GM12878 (cell line): ENCODE data around the gene NTN1. TPM values are rescaled to one million over a fixed set of nuclear protein-coding genes. Genes with fewer than 3 reads are reported as not detected.

ENCODE experiments used
- ATAC-seq: fragments of 200-7000 bp; cut with Tn5 transposase; 3 replicates; pipeline ENCODE4 v1.9.1; 2020; ENCODE audit warnings: mild to moderate bottlenecking, moderate library complexity
- BruUV-seq: library from RNA; stranded (reverse); fragments of 400-500 nt; replicated peaks from 2 replicates; lab custom pipeline; 2021; lab: Mats Ljungman, UMichigan
- CTCF ChIA-PET: fragments of 300-600 bp; sonication (Branson Sonifier 250); formaldehyde crosslinking; extraction: SDS; loops from one replicate; lab custom pipeline; 2021; ENCODE audit warnings: inconsistent platforms; lab: Yijun Ruan, JAX
- POLR2A ChIA-PET: fragments of 350-600 bp; formaldehyde crosslinking; extraction: SDS; loops from one replicate; lab custom pipeline; 2021; ENCODE audit warnings: inconsistent platforms; lab: Charles Lee
- RAD21 ChIA-PET: fragments of 300-600 bp; sonication (Branson Sonifier 250); formaldehyde crosslinking; loops from one replicate; lab custom pipeline; 2023; ENCODE audit warnings: antibody characterized with exemption; ENCODE audit not compliant: unreplicated experiment; lab: Charles Lee
- SMC1A ChIA-PET: fragments of 300-600 bp; sonication (Branson Sonifier 250); formaldehyde crosslinking; loops from one replicate; lab custom pipeline; 2023; ENCODE audit not compliant: unreplicated experiment, uncharacterized antibody; lab: Charles Lee
- DNase-seq: peaks from one replicate; pipeline ENCODE4 v3.0.0-alpha.2; 2011; ENCODE audit warnings: low read depth, low spot score
- FAIRE-seq: peaks from 3 replicates; lab custom pipeline; 2011; peaks lifted over from hg19 to GRCh38; lab: Jason Lieb, UNC
- H2AFZ ChIP-seq: 2 replicates; pipeline ENCODE4 v1.6.0; 2011; ENCODE audit warnings: low read depth, low read length, control low read depth; ENCODE audit not compliant: control insufficient read depth
- H3K27ac ChIP-seq: 2 replicates; pipeline ENCODE4 v1.5.1; 2011; ENCODE audit warnings: control low read depth; ENCODE audit not compliant: control insufficient read depth, insufficient read depth
- H3K27me3 ChIP-seq, 2 experiments: replicated peaks in 1 of 2; 2 replicates each; pipeline versions ENCODE4 v1.6.0 to v1.6.1; 2011; ENCODE audit warnings: low read length in 1 of 2; ENCODE audit not compliant: control insufficient read depth in 2 of 2, insufficient read depth in 2 of 2
- H3K36me3 ChIP-seq, 2 experiments: 2 replicates each; pipeline ENCODE4 v1.5.1; 2011; ENCODE audit warnings: low read length in 1 of 2; ENCODE audit not compliant: control insufficient read depth in 2 of 2, insufficient read depth in 2 of 2
- H3K4me1 ChIP-seq: 2 replicates; pipeline ENCODE4 v1.6.1; 2011; ENCODE audit warnings: mild to moderate bottlenecking, low read length, moderate library complexity, mixed read lengths; ENCODE audit not compliant: control insufficient read depth, insufficient read depth
- H3K4me2 ChIP-seq: 2 replicates; pipeline ENCODE4 v1.6.0; 2011; ENCODE audit warnings: control low read depth; ENCODE audit not compliant: control insufficient read depth, insufficient read depth
- H3K4me3 ChIP-seq: fragments of 200-600 bp; sonication (generic); 2 replicates; pipeline ENCODE4 v1.5.1; 2016
- H3K79me2 ChIP-seq: 2 replicates; pipeline ENCODE4 v1.6.0; 2011; ENCODE audit warnings: low read length; ENCODE audit not compliant: control insufficient read depth, insufficient read depth
- H3K9ac ChIP-seq: 2 replicates; pipeline ENCODE4 v1.8.0; 2011; ENCODE audit warnings: low read length, control low read depth, mixed read lengths; ENCODE audit not compliant: control insufficient read depth, insufficient read depth
- H3K9me3 ChIP-seq: replicated peaks from 3 replicates; pipeline ENCODE4 v1.5.1; 2011; ENCODE audit warnings: mild to moderate bottlenecking, low read length; ENCODE audit not compliant: control insufficient read depth, insufficient read depth
- H4K20me1 ChIP-seq: 2 replicates; pipeline ENCODE4 v1.6.0; 2011; ENCODE audit not compliant: control insufficient read depth, insufficient read depth
- BCL11A ChIP-seq: IDR thresholded peaks from 2 replicates; pipeline ENCODE4 v1.6.1; 2011; ENCODE audit warnings: low read depth, low read length
- CREB1 ChIP-seq: IDR thresholded peaks from 2 replicates; pipeline ENCODE4 v1.6.1; 2012; ENCODE audit warnings: low read depth, mild to moderate bottlenecking, inconsistent platforms
- GABPA ChIP-seq: IDR thresholded peaks from 2 replicates; pipeline ENCODE4 v1.6.1; 2014; ENCODE audit warnings: antibody characterized with exemption, low read depth, mild to moderate bottlenecking, inconsistent platforms
- MEF2B ChIP-seq: fragments of 450-650 bp; IDR thresholded peaks from 2 replicates; pipeline ENCODE4 v1.6.1; 2018; ENCODE audit warnings: mild to moderate bottlenecking, moderate library complexity; ENCODE audit not compliant: partially characterized antibody, poor library complexity, severe bottlenecking
- POU2F2 ChIP-seq: IDR thresholded peaks from 3 replicates; pipeline ENCODE4 v1.6.1; 2011; ENCODE audit warnings: low read depth, mild to moderate bottlenecking, low read length, borderline replicate concordance
- TCF3 ChIP-seq: IDR thresholded peaks from 2 replicates; pipeline ENCODE4 v1.6.1; 2012; ENCODE audit warnings: low read depth, mild to moderate bottlenecking, low read length, borderline replicate concordance; ENCODE audit not compliant: insufficient read depth
- WGBS: methylation state at CpG from one replicate; pipeline ENCODE4 v1.1.6; 2016; ENCODE audit warnings: low lambda C conversion rate; ENCODE audit not compliant: insufficient replicate concordance, insufficient coverage; ENCODE audit errors: missing lambda C conversion rate; 5-methylcytosine and 5-hydroxymethylcytosine counted together
- in situ Hi-C: fragments of 300-500 bp; cut with MboI; formaldehyde crosslinking; loops from 9 replicates; pipeline ENCODE4 v1.14.3; 2018; ENCODE audit warnings: mixed read lengths
- intact Hi-C: fragments of 100-400 bp; cut with micrococcal nuclease; formaldehyde crosslinking; loops from one replicate; pipeline ENCODE4 v1.14.2; 2022; ENCODE audit not compliant: unreplicated experiment
- polyA plus RNA-seq, 11 experiments: library from polyadenylated mRNA; depleted of rRNA in 4 of 11; unstranded in 6 of 11; stranded (reverse) in 5 of 11; fragments of >200 nt; fragmentation: Nextera tagmentation in 4 of 11; fragmentation: Illumina TruSeq in 1 of 11; extraction: Ambion mirVana in 4 of 11; extraction: Trizol in 1 of 11; gene quantifications; 1 replicate in 1 of 11; 2 replicates in 10 of 11; pipeline versions ENCODE4 v1.2.1 to v1.2.3, GENCODE V29; 2011 to 2016; ENCODE audit warnings: inconsistent platforms in 2 of 11, missing spikeins in 2 of 11, low read depth in 1 of 11
- total RNA-seq, 4 experiments: library from RNA; depleted of rRNA in 3 of 4; stranded (reverse); fragments of >200 nt in 3 of 4; fragmentation: Illumina TruSeq in 1 of 4; extraction: Trizol in 1 of 4; gene quantifications; 2 replicates each; pipeline versions ENCODE4 v1.2.1 to v1.2.3, GENCODE V29; 2013 to 2021
- TF ChIP-seq, protein P1 (sequence below): fragments of 150-350 bp; IDR thresholded peaks from 2 replicates; pipeline ENCODE4 v1.6.1; 2016; ENCODE audit warnings: low read depth, low read length
- TF ChIP-seq, protein P2 (sequence below): IDR thresholded peaks from 2 replicates; pipeline ENCODE4 v1.6.1; 2012; ENCODE audit warnings: low read length, inconsistent platforms
- TF ChIP-seq, protein P3 (sequence below): IDR thresholded peaks from 2 replicates; pipeline ENCODE4 v1.6.1; 2012; ENCODE audit warnings: low read depth, low read length, improper control_type of control experiment

NTN1 gene
- total and polyA plus RNA-seq, 10 of the 15 experiments (the other 5 are each of a cell fraction or from before 2014, with no cell fraction given) = 0.02 to 0.89 (median 0.35) TPM

DNA sequence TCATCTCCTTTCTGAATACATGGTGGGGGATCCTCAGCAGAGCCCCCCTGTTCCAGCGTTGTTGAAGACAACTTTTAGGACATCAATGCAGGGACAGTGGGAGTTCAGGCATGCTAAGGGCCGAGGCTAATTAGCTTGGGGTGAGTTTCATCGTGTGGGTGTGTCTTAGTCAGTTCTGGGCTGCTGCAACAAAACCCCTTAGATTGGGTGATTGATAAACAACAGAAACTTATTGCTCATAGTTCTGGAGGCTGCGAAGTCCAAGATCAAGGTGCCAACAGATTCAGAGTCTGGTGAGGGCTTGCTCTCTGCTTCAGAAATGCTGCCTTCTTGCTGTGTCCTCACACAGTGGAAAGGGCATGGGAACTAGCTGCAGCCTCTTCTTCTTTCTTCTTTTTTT lies 214.0 kb downstream of the NTN1 start:
- intact Hi-C loops = no loop called here
- CTCF ChIA-PET = interaction anchor here (0.6 kb wide), 1 partner anchor 78 kb away, joined by 3 read pairs; no protein-coding TSS in a partner anchor
- ATAC-seq = no peak
- no peak overlapping the region for H2AFZ ChIP-seq
- no TSS peak for BruUV-seq
- no peak for TF ChIP-seq TCF3
- TF ChIP-seq, protein P1, sequence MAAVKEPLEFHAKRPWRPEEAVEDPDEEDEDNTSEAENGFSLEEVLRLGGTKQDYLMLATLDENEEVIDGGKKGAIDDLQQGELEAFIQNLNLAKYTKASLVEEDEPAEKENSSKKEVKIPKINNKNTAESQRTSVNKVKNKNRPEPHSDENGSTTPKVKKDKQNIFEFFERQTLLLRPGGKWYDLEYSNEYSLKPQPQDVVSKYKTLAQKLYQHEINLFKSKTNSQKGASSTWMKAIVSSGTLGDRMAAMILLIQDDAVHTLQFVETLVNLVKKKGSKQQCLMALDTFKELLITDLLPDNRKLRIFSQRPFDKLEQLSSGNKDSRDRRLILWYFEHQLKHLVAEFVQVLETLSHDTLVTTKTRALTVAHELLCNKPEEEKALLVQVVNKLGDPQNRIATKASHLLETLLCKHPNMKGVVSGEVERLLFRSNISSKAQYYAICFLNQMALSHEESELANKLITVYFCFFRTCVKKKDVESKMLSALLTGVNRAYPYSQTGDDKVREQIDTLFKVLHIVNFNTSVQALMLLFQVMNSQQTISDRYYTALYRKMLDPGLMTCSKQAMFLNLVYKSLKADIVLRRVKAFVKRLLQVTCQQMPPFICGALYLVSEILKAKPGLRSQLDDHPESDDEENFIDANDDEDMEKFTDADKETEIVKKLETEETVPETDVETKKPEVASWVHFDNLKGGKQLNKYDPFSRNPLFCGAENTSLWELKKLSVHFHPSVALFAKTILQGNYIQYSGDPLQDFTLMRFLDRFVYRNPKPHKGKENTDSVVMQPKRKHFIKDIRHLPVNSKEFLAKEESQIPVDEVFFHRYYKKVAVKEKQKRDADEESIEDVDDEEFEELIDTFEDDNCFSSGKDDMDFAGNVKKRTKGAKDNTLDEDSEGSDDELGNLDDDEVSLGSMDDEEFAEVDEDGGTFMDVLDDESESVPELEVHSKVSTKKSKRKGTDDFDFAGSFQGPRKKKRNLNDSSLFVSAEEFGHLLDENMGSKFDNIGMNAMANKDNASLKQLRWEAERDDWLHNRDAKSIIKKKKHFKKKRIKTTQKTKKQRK = no peak
- TF ChIP-seq, protein P2, sequence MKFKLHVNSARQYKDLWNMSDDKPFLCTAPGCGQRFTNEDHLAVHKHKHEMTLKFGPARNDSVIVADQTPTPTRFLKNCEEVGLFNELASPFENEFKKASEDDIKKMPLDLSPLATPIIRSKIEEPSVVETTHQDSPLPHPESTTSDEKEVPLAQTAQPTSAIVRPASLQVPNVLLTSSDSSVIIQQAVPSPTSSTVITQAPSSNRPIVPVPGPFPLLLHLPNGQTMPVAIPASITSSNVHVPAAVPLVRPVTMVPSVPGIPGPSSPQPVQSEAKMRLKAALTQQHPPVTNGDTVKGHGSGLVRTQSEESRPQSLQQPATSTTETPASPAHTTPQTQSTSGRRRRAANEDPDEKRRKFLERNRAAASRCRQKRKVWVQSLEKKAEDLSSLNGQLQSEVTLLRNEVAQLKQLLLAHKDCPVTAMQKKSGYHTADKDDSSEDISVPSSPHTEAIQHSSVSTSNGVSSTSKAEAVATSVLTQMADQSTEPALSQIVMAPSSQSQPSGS = no peak
- no peak for TF ChIP-seq POU2F2
- TF ChIP-seq, protein P3, sequence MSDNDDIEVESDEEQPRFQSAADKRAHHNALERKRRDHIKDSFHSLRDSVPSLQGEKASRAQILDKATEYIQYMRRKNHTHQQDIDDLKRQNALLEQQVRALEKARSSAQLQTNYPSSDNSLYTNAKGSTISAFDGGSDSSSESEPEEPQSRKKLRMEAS = no peak
- no peak for TF ChIP-seq GABPA
- no peak for TF ChIP-seq CREB1
- no peak for TF ChIP-seq MEF2B
- no peak for TF ChIP-seq BCL11A
- TF ChIP-seq, all 136 proteins: peak for 0
- Histone ChIP-seq H3K9ac (no peak overlapping the region), H3K36me3 (no peaks in the 10 kb centered on the region), H3K9me3 (no peaks in the 10 kb centered on the region), H3K79me2 (no peaks in the 10 kb centered on the region), H3K4me2 (no peak overlapping the region), H3K27me3 (peaks cover 0 to 6% of the 10 kb centered on the region in 2 experiments; a peak in 1 of 4 replicates), H3K4me1 (peaks cover 7% of the 10 kb centered on the region; the same call in 1 of the 2 replicates), H3K27ac (no peak overlapping the region), H3K4me3 (no peak overlapping the region), H4K20me1 (0 out of 2 replicates have a peak, but pooled peaks cover 2% of the 10 kb centered on the region)
- ChIA-PET SMC1A (no interaction called here), RAD21 (no interaction called here), POLR2A (no interaction called here)
- in situ Hi-C loops = no loop called here
- no peak for DNase-seq
- WGBS = 27% methylated on average over 4 of the region's 4 CpGs
- no peak for FAIRE-seq
